NCI-H146 (cell line): ENCODE results near the gene NCKAP5.
"Not testable (repeated sequence)": the region's sequence is repeated elsewhere in the genome, so short reads cannot be mapped to it uniquely, and the experiment has no call there.

Experiments used
- DNase-seq: peaks from one replicate; lab custom pipeline; 2025; lab: John Stamatoyannopoulos, UW

The NCKAP5 gene

GRCh38 chr2:132701810-132702209 lies 866.5 kb downstream of the NCKAP5 start:
- DNase-seq = no peak

- not testable (repeated sequence) for DNase-seq
These were observed 868.5 kb downstream of the NCKAP5 start for GRCh38 chr2:132699802-132700201.

GRCh38 chr2:132698347-132698746 lies 869.9 kb downstream of the NCKAP5 start:
- DNase-seq = not testable (repeated sequence)

GRCh38 chr2:132697556-132698205 lies 870.6 kb downstream of the NCKAP5 start:
- no peak for DNase-seq

- no peak for DNase-seq
These were observed 875.4 kb downstream of the NCKAP5 start for GRCh38 chr2:132692816-132693215.

- no peak for DNase-seq
These were observed 876.7 kb downstream of the NCKAP5 start for GRCh38 chr2:132691556-132691955.

GRCh38 chr2:132690664-132691303 lies 877.5 kb downstream of the NCKAP5 start:
- no peak for DNase-seq

- DNase-seq = no peak
These were observed 886.5 kb downstream of the NCKAP5 start for GRCh38 chr2:132681766-132682165.

- no peak for DNase-seq
These were observed 887.7 kb downstream of the NCKAP5 start for GRCh38 chr2:132680544-132680943.

- DNase-seq = no peak
These were observed 889.8 kb downstream of the NCKAP5 start for GRCh38 chr2:132678483-132678882.

- DNase-seq = no peak
These were observed 890.6 kb downstream of the NCKAP5 start for GRCh38 chr2:132677661-132678060.

- DNase-seq = no peak
These were observed 891.3 kb downstream of the NCKAP5 start for GRCh38 chr2:132676999-132677398.

- no peak for DNase-seq
These were observed 897.0 kb downstream of the NCKAP5 start for GRCh38 chr2:132671151-132671835.

- DNase-seq = no peak
These were observed 897.6 kb downstream of the NCKAP5 start for GRCh38 chr2:132670496-132671150.

- DNase-seq = no peak
These were observed 898.3 kb downstream of the NCKAP5 start, which contains the start of gene LYPD1 for GRCh38 chr2:132669908-132670495. LYPD1 (minus strand) TSS chr2:132670205; CDS start chr2:132669932, 273 bp downstream.

GRCh38 chr2:132668987-132669907 lies 899.0 kb downstream of the NCKAP5 start:
- no peak for DNase-seq

GRCh38 chr2:132668189-132668823 lies 900.0 kb downstream of the NCKAP5 start:
- no peak for DNase-seq

- DNase-seq = no peak
These were observed 900.6 kb downstream of the NCKAP5 start for GRCh38 chr2:132667706-132668105.

GRCh38 chr2:132665401-132666140 lies 902.7 kb downstream of the NCKAP5 start:
- no peak for DNase-seq

GRCh38 chr2:132664096-132664495 lies 904.2 kb downstream of the NCKAP5 start:
- DNase-seq = no peak
